ENCODE data around the gene CLEC2D.
"Not testable (repeated sequence)": the region's sequence is repeated elsewhere in the genome, so short reads cannot be mapped to it uniquely, and the experiment has no call there.

Gene CLEC2D
- 191 to 389 reads per million in 2 donors for total RNA-seq

GRCh38 chr12:9669534-9669933 lies at the start of gene CLEC2D:
CLEC2D (plus strand) TSS chr12:9669713; CDS start chr12:9669735, 22 bp downstream.
- DNase-seq = no peak

- DNase-seq = no peak
Measured at GRCh38 chr12:9625019-9625418, 44.5 kb upstream of the CLEC2D start.

DNA sequence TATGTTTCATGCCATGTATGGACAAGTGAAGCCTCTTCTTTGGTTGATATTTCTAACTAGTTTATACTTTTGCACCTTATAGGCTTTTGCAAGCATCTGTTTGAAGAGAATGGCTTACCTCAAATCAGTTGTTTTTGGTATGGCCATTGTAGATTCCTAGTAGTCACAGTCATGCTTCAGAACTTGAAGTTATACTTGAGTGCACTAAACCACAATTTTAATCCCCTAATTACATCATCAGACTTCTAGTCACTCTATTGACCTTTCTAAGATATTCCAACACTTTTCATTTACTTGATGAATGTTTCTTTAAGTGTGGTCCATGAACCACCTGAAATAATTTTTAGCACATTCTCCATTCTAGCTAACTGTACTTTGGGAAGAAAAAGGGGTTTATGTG lies 43.2 kb upstream of the CLEC2D start:
- no peak for DNase-seq

GRCh38 chr12:9626821-9627220 lies 42.7 kb upstream of the CLEC2D start:
- DNase-seq = no peak

GRCh38 chr12:9632766-9633165 lies 36.7 kb upstream of the CLEC2D start:
- no peak for DNase-seq

DNA sequence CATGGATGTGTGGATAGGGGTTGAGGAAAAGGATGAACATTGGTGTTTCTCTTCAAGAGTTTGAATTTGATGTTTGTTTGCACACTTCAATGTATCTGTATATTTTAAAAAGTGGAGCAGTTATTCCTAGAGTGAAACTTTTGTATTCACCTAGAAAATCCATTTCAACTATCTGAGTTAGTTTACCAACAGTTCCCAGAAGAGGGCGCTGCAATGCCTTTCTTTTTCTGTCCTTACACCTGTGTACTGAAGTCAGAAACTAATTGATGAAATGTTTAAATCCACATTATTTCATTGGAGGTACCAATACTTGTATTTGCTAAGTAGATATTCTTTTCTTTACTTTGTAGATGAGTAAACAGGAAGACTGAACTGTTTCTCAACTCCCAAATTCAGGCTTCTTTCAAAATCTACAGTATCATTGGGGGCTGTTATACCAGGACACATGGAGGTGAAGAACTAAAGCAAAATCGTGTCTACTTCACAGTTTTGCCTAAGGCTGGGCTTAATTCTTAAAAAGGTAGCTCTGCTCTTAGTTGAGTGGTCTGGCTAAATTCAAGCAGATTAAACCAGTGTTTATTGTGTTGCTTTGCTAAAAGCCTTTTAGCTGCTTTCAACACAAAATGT lies 35.2 kb upstream of the CLEC2D start:
- peak; percentile 75 for DNase-seq

GRCh38 chr12:9634969-9635754 lies 34.4 kb upstream of the CLEC2D start:
- no peak for DNase-seq

GRCh38 chr12:9636150-9636850 lies 33.2 kb upstream of the CLEC2D start:
- no peak for DNase-seq

DNA sequence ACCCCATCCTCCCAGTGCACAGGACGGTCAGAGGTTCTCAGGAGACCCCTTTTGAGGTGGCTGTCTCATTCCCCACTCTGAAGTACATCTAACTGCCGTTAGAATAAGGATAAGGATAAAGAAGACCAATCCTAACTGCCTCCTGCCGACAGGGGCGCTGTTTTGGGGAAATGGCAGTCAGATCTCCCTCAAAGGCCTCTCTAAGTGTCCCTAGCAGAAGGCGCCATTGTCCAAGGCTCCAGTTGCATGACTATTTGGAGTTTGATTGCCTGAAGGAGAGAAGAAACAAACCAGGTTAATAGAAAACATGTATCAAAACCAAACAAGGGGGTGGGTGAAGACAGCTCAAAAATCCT lies 32.7 kb upstream of the CLEC2D start:
- no peak for DNase-seq

- no peak for DNase-seq
Measured at GRCh38 chr12:9640024-9640423, 29.5 kb upstream of the CLEC2D start.

- DNase-seq = no peak
Measured at GRCh38 chr12:9642606-9643265, 26.8 kb upstream of the CLEC2D start.

- DNase-seq = no peak
Measured at GRCh38 chr12:9643266-9643660, 26.2 kb upstream of the CLEC2D start.

GRCh38 chr12:9644985-9645551 lies 24.4 kb upstream of the CLEC2D start:
- DNase-seq = not testable (repeated sequence)

- no peak for DNase-seq
Measured at GRCh38 chr12:9646794-9647781, 22.4 kb upstream of the CLEC2D start.

DNA sequence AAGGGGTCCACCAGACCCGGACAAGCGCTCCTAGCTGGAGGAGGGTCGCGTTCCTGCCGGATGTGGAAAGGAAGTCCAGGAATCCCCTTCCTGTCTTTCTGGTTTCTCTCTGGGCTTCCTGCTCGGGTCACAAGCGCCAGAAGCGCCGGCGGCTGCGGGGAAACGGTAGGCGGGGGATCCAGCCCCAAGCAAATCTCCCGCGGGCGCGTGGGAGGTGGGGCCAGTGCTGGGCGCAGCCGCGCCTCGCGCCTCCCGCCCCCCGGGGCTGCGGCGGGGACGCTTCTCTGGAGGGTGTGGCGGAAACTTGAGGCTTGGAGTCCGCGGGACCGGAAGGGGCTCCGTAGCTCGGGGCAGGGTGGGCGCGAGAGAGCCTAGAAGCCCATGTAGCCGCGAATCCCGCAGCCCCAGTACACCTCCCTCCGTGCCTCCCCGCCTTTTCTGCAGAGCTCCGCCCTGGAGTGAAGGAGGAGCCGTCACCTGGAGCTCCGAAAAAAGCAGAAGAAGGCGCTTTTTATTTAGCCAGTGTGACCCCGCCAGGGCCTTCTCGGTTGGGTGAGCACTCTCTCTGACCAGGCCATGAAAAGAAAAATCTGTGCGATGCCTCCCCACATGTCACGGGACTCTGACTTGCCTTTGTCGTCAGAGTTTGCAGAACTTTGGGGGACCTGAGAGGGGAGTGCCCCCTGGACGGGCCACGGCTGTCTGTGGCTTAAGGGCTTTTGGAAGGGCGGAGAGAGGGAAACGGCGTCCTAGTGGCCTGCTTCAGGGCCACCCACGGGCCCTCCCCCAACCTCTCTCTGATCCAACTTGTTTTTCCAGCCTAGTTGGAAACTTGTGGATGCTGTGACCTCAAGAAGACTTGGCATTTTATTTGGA lies 21.4 kb upstream of the CLEC2D start:
- DNase-seq = peak; percentile 79

DNA sequence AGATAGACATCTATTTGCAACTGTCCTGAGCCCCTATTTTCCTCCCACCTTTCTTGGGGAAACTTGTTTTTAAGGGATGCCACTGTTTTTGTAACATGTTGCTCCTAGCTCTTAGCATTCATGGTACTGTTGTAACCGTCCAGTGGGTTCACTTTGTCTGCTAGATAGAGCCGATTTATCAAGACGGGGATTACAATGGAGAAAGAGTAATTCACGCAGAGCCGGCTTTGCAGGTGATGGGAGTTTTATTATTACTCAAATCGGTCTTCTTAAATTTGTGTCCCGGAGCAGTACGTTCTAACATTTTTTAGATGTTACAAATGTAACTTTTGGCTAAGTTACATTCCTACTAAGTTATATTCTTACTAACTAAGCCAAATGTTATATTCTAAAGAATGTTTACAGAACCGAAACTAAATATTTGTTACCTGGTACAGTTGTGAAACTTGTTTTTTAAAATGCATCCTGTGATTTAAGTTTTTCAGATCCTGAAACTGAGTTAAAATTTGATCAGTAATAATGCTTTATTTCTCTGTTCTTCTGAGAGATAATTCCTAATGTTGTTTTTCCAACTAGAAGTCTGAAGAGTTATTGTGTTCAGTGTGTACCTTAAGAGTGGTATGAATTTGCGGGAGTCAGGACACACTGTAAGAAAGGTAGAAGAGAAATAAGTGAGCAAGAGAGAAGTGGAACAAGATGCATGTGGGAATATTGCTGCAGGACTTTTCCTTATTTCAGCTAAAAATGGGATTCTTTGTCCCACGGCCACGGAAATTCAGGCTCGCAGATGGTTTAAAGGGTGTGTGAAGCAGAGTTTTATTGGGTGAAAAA lies 20.6 kb upstream of the CLEC2D start:
- DNase-seq = no peak

- no peak for DNase-seq
Measured at GRCh38 chr12:9649532-9649940, 20.0 kb upstream of the CLEC2D start.

GRCh38 chr12:9650151-9650576 lies 19.3 kb upstream of the CLEC2D start:
- DNase-seq = no peak

- DNase-seq = no peak
Measured at GRCh38 chr12:9651265-9651729, 18.2 kb upstream of the CLEC2D start.

DNA sequence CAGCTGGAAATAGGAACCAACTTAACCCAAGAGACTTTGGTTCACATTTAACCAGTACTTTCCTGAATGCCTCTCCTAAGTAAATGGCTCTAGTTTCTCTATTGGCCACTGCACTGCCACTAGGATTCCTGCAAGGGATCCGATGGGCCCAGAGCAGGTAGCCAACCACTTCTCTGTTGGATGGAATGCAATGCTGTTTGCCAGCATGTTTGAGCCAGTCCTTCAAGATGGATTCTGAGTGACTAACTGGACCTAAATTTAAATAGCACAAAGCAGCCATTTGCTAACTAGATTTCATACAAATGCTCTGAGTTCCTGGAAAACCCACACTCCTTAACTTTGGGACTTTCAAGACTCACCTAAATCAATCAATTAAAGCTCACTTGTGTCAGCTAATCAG lies 9.5 kb upstream of the CLEC2D start:
- DNase-seq = no peak
